ENCODE measurements around the gene RWDD2A. TPM values are rescaled to one million over a fixed set of nuclear protein-coding genes. Genes with fewer than 3 reads are reported as not detected.

Gene RWDD2A
- total and polyA plus RNA-seq, 9 of the 15 experiments (the other 6 are each of a cell fraction or from before 2014, with no cell fraction given): 1.6 to 4.7 (median 2.1) TPM

DNA sequence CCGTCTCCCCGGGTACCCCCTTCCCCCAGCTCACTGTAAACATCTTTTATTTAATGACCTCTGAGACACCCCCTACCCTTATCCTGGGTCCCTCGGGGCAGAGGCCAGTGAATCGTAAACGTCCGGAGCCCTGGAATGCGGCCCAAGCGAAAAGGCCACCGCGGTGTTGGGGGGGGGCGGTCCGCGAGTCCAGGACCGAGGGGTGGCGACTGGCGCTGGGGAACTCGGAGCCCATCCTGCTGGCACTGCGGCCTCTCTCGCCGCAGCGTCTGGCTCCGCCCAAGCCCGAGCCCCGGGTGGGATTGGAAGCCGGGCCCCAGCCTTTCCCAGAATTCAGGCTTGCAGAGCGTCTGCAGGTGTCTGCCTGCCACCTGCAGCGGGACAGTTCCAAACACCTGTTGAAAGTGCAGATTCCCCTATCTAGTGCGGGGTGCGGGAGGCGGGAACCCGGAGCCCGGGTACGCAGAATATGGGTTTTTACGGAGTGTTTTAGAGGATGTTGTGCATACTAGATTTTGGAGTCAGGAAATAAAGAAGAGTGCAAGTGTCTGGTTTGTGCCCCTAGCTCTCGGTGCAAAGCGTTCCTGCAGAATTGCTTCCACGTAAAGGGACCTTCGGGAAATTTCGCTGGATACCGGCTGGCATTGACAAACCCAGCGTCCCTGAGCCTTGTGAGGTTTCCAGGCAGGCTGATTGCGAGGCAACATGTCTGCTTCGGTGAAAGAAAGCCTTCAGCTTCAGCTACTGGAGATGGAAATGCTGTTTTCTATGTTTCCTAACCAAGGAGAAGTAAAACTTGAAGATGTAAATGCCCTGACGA is 800 bp downstream of the RWDD2A start (continued):
- TF ChIP-seq, protein P1, sequence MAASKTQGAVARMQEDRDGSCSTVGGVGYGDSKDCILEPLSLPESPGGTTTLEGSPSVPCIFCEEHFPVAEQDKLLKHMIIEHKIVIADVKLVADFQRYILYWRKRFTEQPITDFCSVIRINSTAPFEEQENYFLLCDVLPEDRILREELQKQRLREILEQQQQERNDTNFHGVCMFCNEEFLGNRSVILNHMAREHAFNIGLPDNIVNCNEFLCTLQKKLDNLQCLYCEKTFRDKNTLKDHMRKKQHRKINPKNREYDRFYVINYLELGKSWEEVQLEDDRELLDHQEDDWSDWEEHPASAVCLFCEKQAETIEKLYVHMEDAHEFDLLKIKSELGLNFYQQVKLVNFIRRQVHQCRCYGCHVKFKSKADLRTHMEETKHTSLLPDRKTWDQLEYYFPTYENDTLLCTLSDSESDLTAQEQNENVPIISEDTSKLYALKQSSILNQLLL (CRISPR knock-in tag; IDR thresholded peaks at IDR 0.05; ENCODE audit: borderline replicate concordance): no peak
- TF ChIP-seq STAT5A (IDR thresholded peaks at IDR 0.05; ENCODE audit: borderline replicate concordance, low read length) (no peak), CHD1 (IDR thresholded peaks at IDR 0.05; ENCODE audit: low read length) (no peak), DDX20 (tag; IDR thresholded peaks at IDR 0.05; ENCODE audit: low read depth) (no peak), KAT7 (CRISPR knock-in tag; IDR thresholded peaks at IDR 0.05; ENCODE audit: borderline replicate concordance) (0 out of 2 replicates have a peak, but pooled peaks have one; percentile 69), MBD2 (IDR thresholded peaks at IDR 0.05; ENCODE audit: borderline replicate concordance, low read depth) (no peak), KDM4B (IDR thresholded peaks at IDR 0.05; ENCODE audit: borderline replicate concordance in 2 of 2, low read depth in 1 of 2) (no peak), CHD2 (IDR thresholded peaks at IDR 0.05; ENCODE audit: low read depth, low read length) (no peak), TRIM24 (IDR thresholded peaks at IDR 0.05) (no peak), U2AF1 (optimal IDR thresholded peaks at IDR 0.05; ENCODE audit: low read depth, low read length) (no peak), RBM39 (optimal IDR thresholded peaks at IDR 0.05; ENCODE audit: low read depth, low read length) (no peak), SAFB (IDR thresholded peaks at IDR 0.05; ENCODE audit: borderline replicate concordance, low read depth, low read length) (no peak)
- TF ChIP-seq, protein P2, sequence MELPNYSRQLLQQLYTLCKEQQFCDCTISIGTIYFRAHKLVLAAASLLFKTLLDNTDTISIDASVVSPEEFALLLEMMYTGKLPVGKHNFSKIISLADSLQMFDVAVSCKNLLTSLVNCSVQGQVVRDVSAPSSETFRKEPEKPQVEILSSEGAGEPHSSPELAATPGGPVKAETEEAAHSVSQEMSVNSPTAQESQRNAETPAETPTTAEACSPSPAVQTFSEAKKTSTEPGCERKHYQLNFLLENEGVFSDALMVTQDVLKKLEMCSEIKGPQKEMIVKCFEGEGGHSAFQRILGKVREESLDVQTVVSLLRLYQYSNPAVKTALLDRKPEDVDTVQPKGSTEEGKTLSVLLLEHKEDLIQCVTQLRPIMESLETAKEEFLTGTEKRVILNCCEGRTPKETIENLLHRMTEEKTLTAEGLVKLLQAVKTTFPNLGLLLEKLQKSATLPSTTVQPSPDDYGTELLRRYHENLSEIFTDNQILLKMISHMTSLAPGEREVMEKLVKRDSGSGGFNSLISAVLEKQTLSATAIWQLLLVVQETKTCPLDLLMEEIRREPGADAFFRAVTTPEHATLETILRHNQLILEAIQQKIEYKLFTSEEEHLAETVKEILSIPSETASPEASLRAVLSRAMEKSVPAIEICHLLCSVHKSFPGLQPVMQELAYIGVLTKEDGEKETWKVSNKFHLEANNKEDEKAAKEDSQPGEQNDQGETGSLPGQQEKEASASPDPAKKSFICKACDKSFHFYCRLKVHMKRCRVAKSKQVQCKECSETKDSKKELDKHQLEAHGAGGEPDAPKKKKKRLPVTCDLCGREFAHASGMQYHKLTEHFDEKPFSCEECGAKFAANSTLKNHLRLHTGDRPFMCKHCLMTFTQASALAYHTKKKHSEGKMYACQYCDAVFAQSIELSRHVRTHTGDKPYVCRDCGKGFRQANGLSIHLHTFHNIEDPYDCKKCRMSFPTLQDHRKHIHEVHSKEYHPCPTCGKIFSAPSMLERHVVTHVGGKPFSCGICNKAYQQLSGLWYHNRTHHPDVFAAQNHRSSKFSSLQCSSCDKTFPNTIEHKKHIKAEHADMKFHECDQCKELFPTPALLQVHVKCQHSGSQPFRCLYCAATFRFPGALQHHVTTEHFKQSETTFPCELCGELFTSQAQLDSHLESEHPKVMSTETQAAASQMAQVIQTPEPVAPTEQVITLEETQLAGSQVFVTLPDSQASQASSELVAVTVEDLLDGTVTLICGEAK (IDR thresholded peaks at IDR 0.05): no peak
- TF ChIP-seq, protein P2 (CRISPR knock-in tag; IDR thresholded peaks at IDR 0.05): no peak
- TF ChIP-seq, protein P3, sequence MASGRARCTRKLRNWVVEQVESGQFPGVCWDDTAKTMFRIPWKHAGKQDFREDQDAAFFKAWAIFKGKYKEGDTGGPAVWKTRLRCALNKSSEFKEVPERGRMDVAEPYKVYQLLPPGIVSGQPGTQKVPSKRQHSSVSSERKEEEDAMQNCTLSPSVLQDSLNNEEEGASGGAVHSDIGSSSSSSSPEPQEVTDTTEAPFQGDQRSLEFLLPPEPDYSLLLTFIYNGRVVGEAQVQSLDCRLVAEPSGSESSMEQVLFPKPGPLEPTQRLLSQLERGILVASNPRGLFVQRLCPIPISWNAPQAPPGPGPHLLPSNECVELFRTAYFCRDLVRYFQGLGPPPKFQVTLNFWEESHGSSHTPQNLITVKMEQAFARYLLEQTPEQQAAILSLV (tag; IDR thresholded peaks at IDR 0.05): no peak

All from K562 (cell line).